GM19455 (cell line): Measurements from ENCODE around the gene ETFA.

ENCODE experiments used
- ATAC-seq: cut with Tn5 transposase; IDR thresholded peaks from one replicate; pipeline ENCODE4 v1.9.1; 2021; ENCODE audit not compliant: unreplicated experiment

The ETFA gene

GRCh38 chr15:76311100-76311953 is at the start of gene ETFA:
Gene ETFA (minus strand): TSS chr15:76311469. CDS start chr15:76311388, 81 bp downstream.
- ATAC-seq, result peak; percentile 98

- no peak for ATAC-seq
Measured at GRCh38 chr15:76360416-76360815, 49.1 kb upstream of the ETFA start.

- ATAC-seq, result no peak
Measured at GRCh38 chr15:76359152-76359551, 47.9 kb upstream of the ETFA start.

GRCh38 chr15:76358453-76358852 is 47.2 kb upstream of the ETFA start:
- no peak for ATAC-seq

- no peak for ATAC-seq
Measured at GRCh38 chr15:76354823-76355440, 43.7 kb upstream of the ETFA start.

- no peak for ATAC-seq
Measured at GRCh38 chr15:76353903-76354302, 42.6 kb upstream of the ETFA start.

- ATAC-seq, result no peak
Measured at GRCh38 chr15:76353023-76353577, 41.8 kb upstream of the ETFA start.

GRCh38 chr15:76349301-76350070 is 38.2 kb upstream of the ETFA start:
- no peak for ATAC-seq

- ATAC-seq, result no peak
Measured at GRCh38 chr15:76347482-76348055, 36.3 kb upstream of the ETFA start.

GRCh38 chr15:76346669-76347481 is 35.6 kb upstream of the ETFA start:
- no peak for ATAC-seq

GRCh38 chr15:76345880-76346668 is 34.8 kb upstream of the ETFA start:
- no peak for ATAC-seq

GRCh38 chr15:76345583-76345879 is 34.3 kb upstream of the ETFA start:
- ATAC-seq, result no peak

GRCh38 chr15:76344893-76345582 is 33.8 kb upstream of the ETFA start:
- no peak for ATAC-seq

GRCh38 chr15:76343313-76343996 is 32.2 kb upstream of the ETFA start:
- no peak for ATAC-seq

- ATAC-seq, result no peak
Measured at GRCh38 chr15:76342382-76343201, 31.3 kb upstream of the ETFA start.

- no peak for ATAC-seq
Measured at GRCh38 chr15:76342058-76342381, 30.8 kb upstream of the ETFA start.

- ATAC-seq, result no peak
Measured at GRCh38 chr15:76341366-76342057, 30.2 kb upstream of the ETFA start.
